Stimulated activated CD8-positive, alpha-beta memory T cell treated with anti-CD3 and anti-CD28 coated beads, Interleukin-15, amount 100 ng/mL, for 4 hours (primary cell): ENCODE measurements around the gene NSF.
"Not testable (repeated sequence)": the region's sequence is repeated elsewhere in the genome, so short reads cannot be mapped to it uniquely, and the experiment has no call there.

Experiments
- DNase-seq, 2 donors: peaks; one replicate each; pipeline ENCODE4 v3.0.0-alpha.2; 2020; ENCODE audit warnings: low read depth in 2 of 2

The NSF gene

GRCh38 chr17:46590157-46591146, at the start of gene NSF:
Gene NSF (plus strand): TSS chr17:46590669. CDS start chr17:46590776, 107 bp downstream.
- DNase-seq = not testable (repeated sequence)

GRCh38 chr17:46548607-46549006, 41.9 kb upstream of the NSF start:
- not testable (repeated sequence) for DNase-seq

- not testable (repeated sequence) for DNase-seq
Observed at GRCh38 chr17:46559155-46559554, 31.3 kb upstream of the NSF start.

GRCh38 chr17:46560048-46560447, 30.4 kb upstream of the NSF start:
- not testable (repeated sequence) for DNase-seq

- not testable (repeated sequence) for DNase-seq
Observed at GRCh38 chr17:46566284-46566683, 24.2 kb upstream of the NSF start.

GRCh38 chr17:46566980-46567379, 23.5 kb upstream of the NSF start:
- not testable (repeated sequence) for DNase-seq

- DNase-seq = not testable (repeated sequence)
Observed at GRCh38 chr17:46571796-46572195, 18.7 kb upstream of the NSF start.

GRCh38 chr17:46579083-46580075, 11.1 kb upstream of the NSF start, which contains the start of gene ARL17A:
Gene ARL17A (minus strand): TSS chr17:46579691. CDS start chr17:46576322, 3,369 bp downstream.
- peak; percentile 48 to 68 for DNase-seq

- not testable (repeated sequence) for DNase-seq
Observed at GRCh38 chr17:46580082-46580481, 10.4 kb upstream of the NSF start.

- DNase-seq = not testable (repeated sequence)
Observed at GRCh38 chr17:46585444-46585843, 5.0 kb upstream of the NSF start.

- DNase-seq = not testable (repeated sequence)
Observed at GRCh38 chr17:46591332-46591731, 863 bp downstream of the NSF start.

GRCh38 chr17:46598344-46598931, 8.0 kb downstream of the NSF start:
- DNase-seq = not testable (repeated sequence)

- DNase-seq = not testable (repeated sequence)
Observed at GRCh38 chr17:46600767-46601166, 10.3 kb downstream of the NSF start.

GRCh38 chr17:46603125-46603524, 12.7 kb downstream of the NSF start:
- DNase-seq = not testable (repeated sequence)

GRCh38 chr17:46611304-46611703, 20.8 kb downstream of the NSF start:
- DNase-seq = not testable (repeated sequence)

- not testable (repeated sequence) for DNase-seq
Observed at GRCh38 chr17:46613876-46614275, 23.4 kb downstream of the NSF start.

GRCh38 chr17:46617121-46617520, 26.7 kb downstream of the NSF start:
- not testable (repeated sequence) for DNase-seq

GRCh38 chr17:46618975-46619374, 28.5 kb downstream of the NSF start:
- DNase-seq = not testable (repeated sequence)

- DNase-seq = not testable (repeated sequence)
Observed at GRCh38 chr17:46623790-46624189, 33.3 kb downstream of the NSF start.

GRCh38 chr17:46624726-46625125, 34.3 kb downstream of the NSF start:
- DNase-seq = not testable (repeated sequence)

- DNase-seq = not testable (repeated sequence)
Observed at GRCh38 chr17:46627452-46627851, 37.0 kb downstream of the NSF start.
